ENCODE measurements around the gene ANKRD34C. TPM values are rescaled to one million over a fixed set of nuclear protein-coding genes. Genes with fewer than 3 reads are reported as not detected.
A peak's percentile ranks its signal among the peaks of the same experiment; 100 is the strongest.

The ANKRD34C gene
- total RNA-seq, 1 experiment from 2014 or later, result not detected

- Histone ChIP-seq H4K20me1 (ENCODE audit: control insufficient read depth, insufficient read depth, insufficient read length) (no peaks in the 10 kb centered on the region), H3K18ac (ENCODE audit: insufficient read length, low read depth, low read length) (no peak overlapping the region), H3K9me3 (ENCODE audit: control insufficient read depth, low read depth, low read length) (no peaks in the 10 kb centered on the region), H3K27ac (ENCODE audit: insufficient read length, low read depth, low read length) (no peak overlapping the region), H3K27me3 (ENCODE audit: insufficient read depth, low read length) (no peaks in the 10 kb centered on the region), H4K91ac (ENCODE audit: insufficient read length, low read depth, low read length) (no peak overlapping the region), H2BK20ac (ENCODE audit: low read depth, low read length, poor library complexity, severe bottlenecking) (no peak overlapping the region), H3T11ph (ENCODE audit: low read length) (no peak overlapping the region), H4K8ac (replicated peaks; ENCODE audit: insufficient read length, low read depth, low read length) (no peak overlapping the region), H3K14ac (ENCODE audit: insufficient read depth, low read length) (no peak overlapping the region), H3K4me1 (ENCODE audit: insufficient read depth, low read length) (no peaks in the 10 kb centered on the region), H2BK5ac (ENCODE audit: insufficient read length, low read length) (no peak overlapping the region), H2AFZ (ENCODE audit: low read length) (no peak overlapping the region), H2AK5ac (ENCODE audit: insufficient read length, low read length) (no peak overlapping the region), H3K79me2 (ENCODE audit: insufficient read depth, low read length) (no peaks in the 10 kb centered on the region), H4K5ac (ENCODE audit: insufficient read length, low read depth, low read length) (no peak overlapping the region), H3K4me2 (ENCODE audit: insufficient read depth, insufficient read length, low read length) (no peak overlapping the region), H3K56ac (ENCODE audit: insufficient read length, low read depth, low read length) (no peak overlapping the region), H3K23me2 (ENCODE audit: insufficient read length, low read depth, low read length, poor library complexity, severe bottlenecking) (no peaks in the 10 kb centered on the region), H2BK120ac (ENCODE audit: low read depth, low read length, poor library complexity, severe bottlenecking) (no peak overlapping the region), H3K79me1 (ENCODE audit: insufficient read depth, low read depth, low read length, poor library complexity, severe bottlenecking) (no peaks in the 10 kb centered on the region), H2BK12ac (ENCODE audit: insufficient read length, low read depth, low read length) (no peak overlapping the region), H3K9ac (ENCODE audit: extremely low read depth, insufficient read length, low read length) (no peak overlapping the region), H3K23ac (ENCODE audit: insufficient read length, low read depth, low read length) (no peak overlapping the region), H2BK15ac (ENCODE audit: low read depth, low read length) (no peak overlapping the region), H3K4ac (ENCODE audit: low read depth, low read length) (no peak overlapping the region)
- peaks cover 9% of the 10 kb centered on the region for H3K27me3 Mint-ChIP-seq (ENCODE audit: low read depth)
- DNase-seq, result no peak
- no peaks in the 10 kb centered on the region for H3K36me3 Mint-ChIP-seq (ENCODE audit: insufficient read depth in 1 of 3, low read depth in 3 of 3)
- H3K4me1 Mint-ChIP-seq, result peaks cover 0 to 9% of the 10 kb centered on the region in 2 experiments; a peak in 1 of 4 replicates
- H3K9me3 Mint-ChIP-seq, result no peaks in the 10 kb centered on the region
- peak overlapping the region in 1 of 3 experiments; percentile 28; a peak in 1 of 7 replicates for H3K27ac Mint-ChIP-seq
- TF ChIP-seq CTCF (conservative IDR thresholded peaks at IDR 0.05), result no peak
- WGBS (ENCODE audit: extremely low coverage, insufficient read length, low lambda C conversion rate), result no CpG with 5 or more reads among the region's 3 CpGs
- no peak overlapping the region for H3K4me3 Mint-ChIP-seq
Observed at GRCh38 chr15:79265987-79266579, 16.4 kb upstream of the ANKRD34C start.

Data from H9 (cell line).